ENCODE results near the gene TRAK1.

Gene TRAK1

GRCh38 chr3:42182555-42182954 lies 91.4 kb downstream of the TRAK1 start:
- DNase-seq = no peak

GRCh38 chr3:42183991-42184632 lies 93.0 kb downstream of the TRAK1 start:
- DNase-seq = no peak

- no peak for DNase-seq
Measured at GRCh38 chr3:42184651-42185443, 93.7 kb downstream of the TRAK1 start.

DNA sequence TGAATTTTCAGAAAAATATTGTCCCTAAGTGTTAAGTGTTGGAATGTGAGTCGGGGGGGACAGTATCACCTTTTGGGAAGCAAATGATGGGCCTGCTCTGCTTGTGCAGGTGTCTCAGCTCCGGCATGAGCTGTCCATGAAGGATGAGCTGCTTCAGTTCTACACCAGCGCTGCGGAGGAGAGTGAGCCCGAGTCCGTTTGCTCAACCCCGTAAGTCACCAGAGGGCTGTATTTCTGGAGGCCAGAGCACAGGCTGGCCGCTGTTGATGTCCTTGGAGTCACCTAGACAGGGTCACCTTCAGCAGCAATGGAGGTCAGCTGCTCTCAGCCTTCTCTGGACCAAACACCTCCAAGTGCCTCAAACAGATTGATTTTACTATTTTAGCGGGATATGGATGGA lies 96.8 kb downstream of the TRAK1 start:
- no peak for DNase-seq

GRCh38 chr3:42188376-42188775 lies 97.2 kb downstream of the TRAK1 start:
- no peak for DNase-seq

DNA sequence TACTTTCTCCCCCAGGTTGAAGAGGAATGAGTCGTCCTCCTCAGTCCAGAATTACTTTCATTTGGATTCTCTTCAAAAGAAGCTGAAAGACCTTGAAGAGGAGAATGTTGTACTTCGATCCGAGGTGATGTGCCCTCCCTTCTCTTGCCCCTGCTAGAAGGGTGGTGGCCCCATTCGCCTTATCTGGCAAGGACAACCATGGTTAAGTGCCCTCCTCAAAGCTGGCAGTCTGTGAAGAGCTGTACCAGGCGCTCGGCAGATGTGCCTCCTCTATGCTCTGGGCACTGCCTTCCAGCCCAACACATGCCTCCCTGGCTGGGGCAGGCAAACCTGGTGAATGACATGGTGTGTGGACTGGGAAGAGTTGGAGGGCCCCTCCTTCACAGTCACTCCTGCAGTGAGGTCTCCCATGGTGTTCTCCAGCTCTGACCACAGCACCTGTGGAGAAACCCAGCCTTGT lies 97.9 kb downstream of the TRAK1 start:
- DNase-seq = no peak

DNA sequence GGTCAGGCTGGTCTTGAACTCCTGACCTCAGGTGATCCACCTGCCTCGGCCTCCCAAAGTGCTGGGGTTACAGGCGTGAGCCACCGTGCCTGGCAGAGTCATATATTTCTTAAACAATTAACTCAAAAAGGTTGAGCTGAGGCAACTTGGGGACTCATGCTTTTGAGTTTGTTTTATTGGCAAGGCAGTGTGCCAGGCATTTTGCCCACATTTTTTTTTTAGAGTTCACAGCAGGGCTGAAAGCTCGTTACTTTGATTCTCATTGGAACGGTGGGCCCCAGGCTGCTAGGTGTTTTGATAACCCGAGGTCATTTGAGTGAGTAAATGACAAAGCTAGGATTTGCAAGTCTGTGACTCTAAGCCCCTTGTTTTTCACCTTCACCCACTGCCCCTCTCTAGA lies 98.6 kb downstream of the TRAK1 start:
- DNase-seq = no peak

DNA sequence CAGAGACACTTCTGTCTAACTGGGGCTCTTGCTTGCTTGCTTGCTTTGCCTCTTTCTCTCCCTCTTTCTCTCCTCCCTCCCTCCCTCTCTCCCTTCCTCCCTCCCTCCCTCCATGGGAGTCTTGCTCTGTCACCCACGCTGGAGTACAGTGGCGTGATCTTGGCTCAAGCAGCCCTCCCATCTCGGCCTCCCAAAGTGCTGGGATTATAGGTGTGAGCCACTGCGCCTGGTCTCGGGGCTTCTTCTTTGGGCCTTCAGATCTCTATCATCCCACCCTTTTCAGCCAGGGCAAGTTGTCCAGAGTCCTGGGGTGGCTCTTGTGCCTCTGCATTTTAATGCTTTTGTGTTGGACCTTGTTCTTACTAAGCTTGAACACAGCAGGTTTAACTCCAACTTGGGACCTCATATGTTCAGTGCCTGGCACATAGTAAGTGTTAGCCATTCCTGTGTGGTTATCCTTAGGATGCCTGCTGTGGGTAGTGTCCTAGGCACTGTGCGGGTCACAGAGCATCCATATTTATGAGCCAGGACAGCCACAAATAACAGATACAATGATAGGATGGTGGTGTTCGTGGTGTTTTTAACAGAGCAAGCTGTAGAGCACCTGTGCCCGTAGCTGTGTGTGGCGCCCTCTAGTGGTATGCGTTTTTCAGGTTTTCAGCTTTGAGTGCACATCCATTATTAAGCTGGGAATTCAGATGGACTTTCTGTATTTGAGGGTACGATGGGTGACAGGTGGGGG lies 99.7 kb downstream of the TRAK1 start:
- DNase-seq = no peak

DNA sequence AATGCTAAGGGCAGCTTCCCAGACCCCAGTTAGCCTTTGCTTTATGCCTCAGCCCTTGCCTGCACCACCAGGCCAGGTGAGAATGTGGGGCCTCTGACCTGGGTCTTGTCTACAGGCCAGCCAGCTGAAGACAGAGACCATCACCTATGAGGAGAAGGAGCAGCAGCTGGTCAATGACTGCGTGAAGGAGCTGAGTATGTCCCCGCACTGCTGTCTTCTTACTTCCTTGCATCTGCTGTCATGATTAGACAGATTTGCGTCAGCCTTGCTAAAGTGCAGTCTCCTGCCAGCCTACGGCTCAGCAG lies 100.2 kb downstream of the TRAK1 start:
- no peak for DNase-seq

GRCh38 chr3:42192334-42193200 lies 101.4 kb downstream of the TRAK1 start:
- DNase-seq = no peak

DNA sequence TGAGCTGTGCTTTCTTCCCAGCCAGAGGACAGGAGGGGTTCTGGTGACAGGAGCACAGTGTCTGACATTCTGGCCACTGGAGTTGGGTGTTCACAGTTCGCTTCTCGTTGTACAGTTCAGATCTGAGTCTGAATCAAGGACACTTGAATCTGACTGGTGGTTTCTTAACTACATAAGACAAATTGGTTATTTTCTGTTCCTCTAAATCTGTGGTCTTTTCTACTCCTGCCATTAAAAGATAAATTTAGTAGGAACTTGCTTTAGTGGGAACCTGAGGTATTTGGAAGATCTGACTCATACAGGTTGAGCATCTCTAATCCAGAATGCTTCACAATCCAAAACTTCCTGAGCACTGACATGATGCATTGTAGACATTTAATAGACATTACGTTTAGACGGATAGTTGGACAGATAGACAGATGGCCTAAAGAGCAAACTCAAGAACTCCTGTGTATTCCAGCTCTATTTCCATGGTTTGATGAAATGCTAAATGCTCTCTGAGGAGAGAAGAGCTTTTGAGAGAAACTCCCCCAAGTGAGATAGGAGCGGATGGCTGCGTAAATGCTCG lies 103.9 kb downstream of the TRAK1 start:
- DNase-seq = no peak

DNA sequence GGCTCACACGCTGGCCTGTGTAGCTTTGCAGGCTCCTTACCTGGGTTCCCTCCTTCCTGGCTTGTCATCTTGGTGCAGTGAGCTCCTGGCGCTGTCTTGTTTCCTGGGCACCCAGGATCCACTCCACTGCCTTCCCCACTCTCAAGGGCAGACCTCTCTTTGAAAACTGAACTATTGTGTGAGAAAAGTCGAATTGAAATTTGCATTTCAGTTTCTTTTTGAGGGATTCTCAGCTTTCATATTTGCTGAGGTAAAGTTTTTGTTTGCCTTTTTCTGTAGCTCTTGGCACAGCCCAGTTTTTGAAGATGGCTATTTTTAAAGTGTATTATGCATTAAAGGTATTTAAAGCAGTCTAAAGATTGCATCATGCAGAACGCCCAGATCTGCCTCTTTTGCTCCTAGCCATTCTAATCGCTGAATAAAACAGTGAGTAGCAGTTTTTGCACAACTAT lies 104.7 kb downstream of the TRAK1 start:
- DNase-seq = no peak

- DNase-seq = no peak
Measured at GRCh38 chr3:42198709-42199108, 107.6 kb downstream of the TRAK1 start.

- DNase-seq = no peak
Measured at GRCh38 chr3:42202217-42202865, 111.2 kb downstream of the TRAK1 start.

GRCh38 chr3:42204867-42205599 lies 113.9 kb downstream of the TRAK1 start:
- DNase-seq = no peak

- DNase-seq = no peak
Measured at GRCh38 chr3:42205800-42206514, 114.8 kb downstream of the TRAK1 start.

DNA sequence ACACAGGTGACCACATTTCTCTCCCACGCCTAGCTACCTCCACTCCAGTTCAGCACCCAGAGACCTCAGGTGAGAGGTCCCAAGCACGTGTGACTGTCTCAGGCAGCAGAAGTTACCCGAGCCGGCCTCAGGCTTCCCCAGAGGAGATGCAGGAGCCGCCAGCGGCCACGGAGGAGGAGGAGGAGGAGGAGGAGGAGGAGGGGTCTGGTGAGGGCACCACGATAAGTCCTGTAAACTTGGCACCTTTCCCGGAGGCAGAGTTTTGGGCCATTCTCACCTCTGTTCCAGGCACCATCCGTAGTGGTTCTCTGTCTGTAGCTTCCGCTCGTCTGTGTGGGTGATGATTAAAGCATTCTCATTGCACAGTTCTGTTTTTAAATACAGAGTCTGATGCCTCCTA lies 118.8 kb downstream of the TRAK1 start:
- DNase-seq = no peak

DNA sequence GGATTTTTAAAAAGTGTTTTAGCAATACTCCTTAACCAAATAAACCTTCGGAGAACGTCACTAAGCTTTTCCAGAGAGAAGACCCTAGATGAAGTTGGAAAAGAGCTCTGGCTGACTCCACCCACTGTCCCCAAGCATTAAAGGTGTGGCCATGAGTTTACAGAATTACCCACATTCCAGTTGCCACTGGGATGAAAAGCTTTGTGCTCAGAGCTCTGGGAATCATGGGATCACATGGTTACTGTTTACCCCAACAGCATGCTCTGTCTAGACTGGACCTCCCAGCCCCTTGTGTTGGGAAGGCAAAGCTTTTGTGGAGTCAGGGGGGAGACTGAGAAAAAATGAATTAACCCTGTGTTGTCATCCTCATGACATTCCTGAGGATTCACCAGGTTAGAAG lies 119.6 kb downstream of the TRAK1 start:
- no peak for DNase-seq

- DNase-seq = no peak
Measured at GRCh38 chr3:42213417-42213816, 122.3 kb downstream of the TRAK1 start.

GRCh38 chr3:42214064-42214463 lies 122.9 kb downstream of the TRAK1 start:
- DNase-seq = no peak

All from NCI-H446 treated with DMSO at 0.1 percent for 48 hours (cell line).